GM12872 (cell line): ENCODE results near the gene TSPAN5.

Experiments used
- TF ChIP-seq, protein P1 (sequence below): IDR thresholded peaks from 3 replicates; pipeline ENCODE4 v1.5.1; 2011; ENCODE audit warnings: low read depth, mild to moderate bottlenecking, low read length, moderate library complexity; ENCODE audit not compliant: insufficient read depth

The TSPAN5 gene

DNA sequence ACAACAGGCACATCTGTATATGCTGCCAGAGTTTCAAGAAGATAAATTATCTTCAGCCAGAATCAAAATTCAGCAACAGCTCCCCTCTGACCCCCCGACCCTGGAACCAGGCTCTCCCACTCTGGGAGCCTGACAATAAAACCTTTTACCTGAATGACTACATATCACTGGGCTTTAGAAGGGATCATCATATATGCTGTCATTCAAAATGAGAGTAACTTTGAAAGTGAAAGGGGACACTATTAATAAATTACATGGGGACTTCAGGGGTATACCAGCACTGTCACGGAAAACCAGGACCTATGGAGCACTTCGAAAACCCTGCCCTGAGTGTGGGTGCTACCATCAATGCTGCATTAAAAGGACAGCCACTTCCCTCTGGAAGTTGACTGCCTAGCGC is 26.2 kb downstream of the TSPAN5 start:
- TF ChIP-seq, protein P1, sequence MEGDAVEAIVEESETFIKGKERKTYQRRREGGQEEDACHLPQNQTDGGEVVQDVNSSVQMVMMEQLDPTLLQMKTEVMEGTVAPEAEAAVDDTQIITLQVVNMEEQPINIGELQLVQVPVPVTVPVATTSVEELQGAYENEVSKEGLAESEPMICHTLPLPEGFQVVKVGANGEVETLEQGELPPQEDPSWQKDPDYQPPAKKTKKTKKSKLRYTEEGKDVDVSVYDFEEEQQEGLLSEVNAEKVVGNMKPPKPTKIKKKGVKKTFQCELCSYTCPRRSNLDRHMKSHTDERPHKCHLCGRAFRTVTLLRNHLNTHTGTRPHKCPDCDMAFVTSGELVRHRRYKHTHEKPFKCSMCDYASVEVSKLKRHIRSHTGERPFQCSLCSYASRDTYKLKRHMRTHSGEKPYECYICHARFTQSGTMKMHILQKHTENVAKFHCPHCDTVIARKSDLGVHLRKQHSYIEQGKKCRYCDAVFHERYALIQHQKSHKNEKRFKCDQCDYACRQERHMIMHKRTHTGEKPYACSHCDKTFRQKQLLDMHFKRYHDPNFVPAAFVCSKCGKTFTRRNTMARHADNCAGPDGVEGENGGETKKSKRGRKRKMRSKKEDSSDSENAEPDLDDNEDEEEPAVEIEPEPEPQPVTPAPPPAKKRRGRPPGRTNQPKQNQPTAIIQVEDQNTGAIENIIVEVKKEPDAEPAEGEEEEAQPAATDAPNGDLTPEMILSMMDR = no peak

DNA sequence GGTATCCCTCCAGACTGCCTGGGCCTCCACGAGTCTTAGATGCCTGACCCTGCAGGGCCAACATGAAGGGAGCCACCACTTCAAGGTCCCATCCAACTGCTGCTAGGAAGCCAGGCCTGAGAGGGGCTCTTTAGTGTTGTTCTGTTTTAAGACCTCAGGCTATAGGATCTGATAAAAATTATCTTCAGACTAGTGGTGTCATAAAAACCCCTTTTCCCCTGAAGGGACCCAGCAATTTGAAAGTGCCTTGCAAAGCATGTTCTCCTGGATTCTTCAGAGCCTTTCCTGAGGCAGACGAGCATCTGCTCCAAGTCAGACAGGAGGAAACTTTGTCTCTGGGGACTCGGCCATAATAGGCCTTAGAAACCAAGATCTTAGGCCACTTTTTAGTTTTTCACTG is 26.9 kb downstream of the TSPAN5 start:
- TF ChIP-seq, protein P1 = no peak

DNA sequence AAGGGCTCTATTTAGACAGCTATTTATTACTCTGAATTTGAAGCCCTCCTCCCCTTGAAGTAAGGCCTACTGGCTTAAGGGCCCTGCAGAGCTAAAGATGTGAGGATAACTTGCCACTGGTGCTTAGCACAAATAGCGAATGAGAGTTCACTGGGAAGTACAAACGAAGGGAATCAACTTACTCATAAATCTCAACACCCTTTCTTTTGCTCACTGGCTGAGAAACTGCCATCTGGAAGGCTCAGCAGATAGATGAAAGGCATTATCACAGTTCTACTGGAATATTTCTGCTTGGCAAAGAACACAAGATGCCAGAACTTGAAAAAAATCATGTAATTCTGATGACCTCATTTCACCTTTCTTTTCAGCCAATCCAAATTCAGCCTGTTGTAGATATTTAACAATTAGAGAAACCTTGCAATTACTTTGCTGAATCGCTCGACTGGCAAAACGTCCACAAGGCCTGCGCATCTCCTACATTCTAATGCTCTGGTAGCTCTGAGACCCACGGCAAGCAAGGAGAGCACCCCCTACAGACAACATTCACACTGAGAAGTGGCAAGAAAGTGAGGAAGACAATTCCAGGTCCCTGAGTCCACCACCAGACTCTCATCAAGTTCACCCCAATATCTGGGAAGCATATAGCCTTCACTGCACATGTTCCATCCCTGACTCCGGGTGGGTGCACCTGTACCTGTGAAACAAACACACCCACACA is 27.5 kb downstream of the TSPAN5 start:
- TF ChIP-seq, protein P1 = no peak

DNA sequence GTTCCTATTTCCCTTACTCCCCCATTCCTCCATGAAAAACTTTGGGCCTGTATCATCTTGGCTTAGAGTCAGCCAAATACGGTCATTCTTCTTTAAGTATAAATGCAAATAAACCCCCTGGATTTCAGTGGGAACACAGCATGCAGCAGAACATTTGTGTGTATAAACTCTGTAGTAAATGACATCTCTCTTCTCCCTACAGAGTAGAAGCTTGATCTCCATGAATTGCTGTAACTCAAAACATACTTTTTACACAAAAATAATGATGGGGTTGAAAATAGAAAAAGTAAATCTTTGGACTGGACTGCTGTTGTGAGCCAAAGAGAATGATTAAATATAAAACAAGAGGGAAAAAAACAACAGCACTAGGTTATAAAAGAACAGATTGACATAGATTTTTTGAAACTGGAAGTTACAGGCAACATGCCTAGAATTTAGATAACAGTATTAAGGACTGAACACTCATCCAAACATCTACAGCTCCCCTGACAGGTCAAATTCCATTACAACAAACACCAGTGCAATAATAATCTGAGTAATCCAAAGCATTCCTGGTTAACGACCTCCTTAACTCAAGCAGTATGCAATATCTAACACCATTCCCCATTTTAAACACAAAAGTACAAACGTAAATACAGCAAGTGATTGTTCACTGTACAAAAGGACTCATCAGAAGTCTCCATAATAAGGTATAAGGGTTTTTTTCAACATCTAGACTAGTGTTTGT is 30.7 kb downstream of the TSPAN5 start:
- TF ChIP-seq, protein P1 = no peak

DNA sequence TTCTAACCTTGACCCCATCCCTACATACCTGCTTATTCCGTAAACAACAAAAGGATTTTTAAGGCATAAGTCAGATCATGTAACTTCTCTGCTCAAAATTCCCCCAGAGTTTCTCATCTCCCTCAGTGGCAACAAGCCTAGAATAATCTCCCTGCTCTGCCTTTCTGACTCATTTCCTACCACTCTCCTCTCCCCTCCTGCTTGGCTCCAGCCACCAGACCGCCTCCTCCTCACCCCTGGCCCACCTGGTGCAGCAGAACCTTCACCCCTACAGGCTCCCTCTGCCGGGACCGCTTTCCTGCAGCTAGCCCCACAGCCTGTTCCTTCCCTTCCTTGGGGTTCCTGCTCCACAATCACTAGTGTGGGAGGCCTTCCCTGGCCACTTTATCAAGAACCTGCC is 32.1 kb downstream of the TSPAN5 start:
- TF ChIP-seq, protein P1 = no peak

DNA sequence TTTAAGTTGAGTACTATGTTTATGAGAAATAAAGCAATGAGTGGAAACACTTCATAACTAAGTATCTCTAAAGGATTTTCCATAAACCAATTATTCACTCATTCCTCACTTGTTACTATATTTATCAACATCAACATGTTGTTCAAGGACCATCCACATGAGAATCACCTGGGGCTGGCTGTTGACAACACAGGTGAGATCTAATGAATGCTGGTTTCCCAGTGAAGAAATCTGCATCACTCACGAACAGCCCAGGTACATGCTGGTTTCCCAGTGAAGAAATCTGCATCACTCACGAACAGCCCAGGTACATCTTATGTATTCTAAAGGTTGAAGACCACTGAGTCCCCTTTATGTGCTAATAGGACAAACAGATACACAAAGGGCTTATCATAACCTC is 32.5 kb downstream of the TSPAN5 start:
- TF ChIP-seq, protein P1 = no peak

DNA sequence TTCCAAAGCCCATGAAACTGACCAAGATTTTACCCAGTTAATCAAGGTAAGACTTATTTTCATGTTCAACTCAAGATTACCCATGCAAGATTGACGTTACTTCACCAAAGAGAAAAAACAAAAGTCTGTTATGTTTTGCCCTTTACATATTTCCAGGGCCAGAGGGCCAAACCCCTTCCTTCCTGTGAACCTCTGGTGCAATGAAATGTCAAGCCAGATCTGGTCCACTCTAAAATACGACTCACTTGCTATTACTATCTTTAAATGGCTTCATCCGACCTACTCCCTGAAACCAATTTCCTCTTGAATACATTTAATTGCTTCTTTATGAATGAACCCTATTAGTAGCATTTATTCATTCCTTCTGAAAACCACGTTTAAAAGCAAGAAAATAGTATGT is 33.0 kb downstream of the TSPAN5 start:
- TF ChIP-seq, protein P1 = no peak
